ENCODE measurements around the gene CCDC97. TPM values are rescaled to one million over a fixed set of nuclear protein-coding genes. Genes with fewer than 3 reads are reported as not detected.
A peak's percentile ranks its signal among the peaks of the same experiment; 100 is the strongest.

Gene CCDC97
- 9.7 and 11.2 TPM in 2 replicates for total RNA-seq

DNA sequence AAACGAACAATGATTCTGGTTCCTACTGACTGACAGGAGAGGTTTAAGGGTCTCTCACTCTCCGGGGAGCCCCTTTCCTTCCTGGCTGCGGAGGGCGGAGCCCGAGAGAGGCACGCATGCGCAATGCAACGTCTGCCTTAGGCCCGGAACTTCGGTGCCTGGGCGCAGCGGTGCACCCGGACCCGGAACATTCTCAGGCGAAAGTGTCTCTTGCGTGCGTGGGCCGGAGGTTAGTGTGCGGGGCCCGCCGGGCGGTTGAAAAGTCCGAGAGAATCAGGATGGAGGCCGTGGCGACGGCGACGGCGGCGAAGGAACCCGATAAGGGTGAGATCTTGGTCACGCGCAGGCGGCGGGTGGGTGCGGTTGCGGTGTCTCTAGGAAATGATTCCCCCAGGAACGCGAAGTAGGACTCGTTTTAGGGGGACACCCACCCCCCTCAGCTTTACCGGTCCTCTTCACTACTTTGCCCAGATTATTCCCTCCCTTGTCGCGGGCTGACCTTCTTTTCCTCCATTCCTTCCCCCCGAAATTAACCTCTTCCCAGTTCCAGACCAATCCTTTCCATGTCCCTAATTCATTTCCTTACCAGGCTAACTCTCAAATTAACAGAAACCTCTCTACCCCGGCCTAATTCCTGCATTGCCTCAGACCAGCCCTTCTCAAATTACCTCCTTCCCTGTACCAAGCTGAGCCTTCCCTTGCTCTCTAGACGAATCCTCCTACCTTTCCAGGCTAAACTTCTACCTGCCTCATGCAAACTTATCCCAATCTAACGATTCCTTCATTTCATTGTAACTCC lies at the start of gene CCDC97:
TSS of gene CCDC97 (plus strand) at position 140 of the 799 bp plus-strand sequence. CDS start at position 279, 139 bp downstream.
- peak; percentile 91 for DNase-seq (ENCODE audit: low read depth)
- H3K4me3 ChIP-seq (ENCODE audit: low read depth, low read length): peak within 1 kb of the TSS; percentile 87
- no peak for TF ChIP-seq CTCF (IDR thresholded peaks at IDR 0.05; ENCODE audit: insufficient read depth, low read depth, low read length)

DNA sequence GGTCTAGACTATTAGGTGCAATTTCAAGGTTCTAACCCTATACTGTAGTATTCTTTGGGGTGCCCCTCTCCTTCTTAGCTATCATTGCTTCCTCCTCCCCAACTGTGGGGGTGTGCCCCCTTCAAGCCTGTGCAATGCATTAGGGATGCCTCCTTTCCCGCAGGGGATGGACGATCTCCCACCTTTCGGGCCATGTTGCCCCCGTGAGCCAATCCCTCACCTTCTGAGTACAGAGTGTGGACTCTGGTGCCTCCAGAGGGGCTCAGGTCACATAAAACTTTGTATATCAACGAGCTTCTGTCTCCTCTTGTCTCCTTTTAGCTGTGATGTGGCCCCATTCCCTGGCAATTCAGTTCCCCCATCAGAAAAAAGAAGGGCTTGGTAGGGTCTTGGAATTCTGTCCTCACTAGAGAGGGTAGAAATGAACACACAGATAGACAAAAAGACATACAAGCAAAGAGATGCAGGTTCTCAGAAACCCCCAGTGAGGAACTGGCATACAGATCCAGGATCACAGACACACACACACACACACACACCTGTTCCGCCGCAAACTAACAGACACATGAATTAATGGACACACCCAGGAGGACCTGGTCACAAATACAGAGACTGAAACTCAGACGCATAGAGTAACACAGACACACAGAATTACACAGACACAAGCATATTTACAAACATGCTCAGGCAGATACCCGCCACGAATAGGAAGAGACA lies 48.3 kb upstream of the CCDC97 start:
- no peak for TF ChIP-seq CTCF (IDR thresholded peaks at IDR 0.05; ENCODE audit: insufficient read depth, low read depth, low read length)
- peak overlapping the region; percentile 51 for H3K4me3 ChIP-seq (ENCODE audit: low read depth, low read length)
- no peak for DNase-seq (ENCODE audit: low read depth)

- peak; percentile 93 for DNase-seq (ENCODE audit: low read depth)
- peak overlapping the region; percentile 86 for H3K4me3 ChIP-seq (ENCODE audit: low read depth, low read length)
- TF ChIP-seq CTCF (IDR thresholded peaks at IDR 0.05; ENCODE audit: insufficient read depth, low read depth, low read length): no peak
Observed at GRCh38 chr19:41263042-41263849, 46.7 kb upstream of the CCDC97 start.

DNA sequence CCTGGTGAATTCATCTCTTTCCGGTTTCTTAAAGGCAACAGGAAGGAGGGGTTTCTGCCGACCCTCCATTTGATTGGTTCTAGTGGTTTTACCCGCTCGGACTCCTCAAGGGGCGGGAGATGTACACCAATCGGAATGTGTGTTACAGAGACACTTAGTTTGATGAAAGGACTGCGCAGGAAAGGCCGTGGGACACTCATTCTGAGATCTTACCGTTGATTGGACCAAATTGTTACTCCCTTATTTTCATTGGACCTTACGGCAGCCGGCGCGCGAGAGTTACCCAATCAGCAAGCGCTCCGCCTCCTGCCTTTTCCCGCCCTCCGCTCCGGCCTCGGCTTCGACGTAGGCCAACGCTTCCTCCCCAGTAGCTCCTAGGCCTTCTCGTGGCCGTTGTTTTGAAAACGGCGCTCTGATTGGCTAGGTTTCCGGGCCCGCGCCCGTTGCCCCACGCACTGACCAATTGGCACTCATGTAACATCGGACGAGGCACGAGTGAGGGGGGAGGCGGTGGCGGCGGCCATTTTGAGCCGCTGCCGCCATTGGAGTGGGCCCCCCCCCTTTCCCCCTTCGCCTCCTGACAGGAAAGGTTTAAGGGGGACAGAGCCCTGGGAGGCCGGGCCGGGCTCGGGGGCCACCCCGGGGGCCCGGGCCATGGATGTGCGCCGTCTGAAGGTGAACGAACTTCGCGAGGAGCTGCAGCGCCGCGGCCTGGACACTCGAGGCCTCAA lies 46.0 kb upstream of the CCDC97 start, which contains the start of gene HNRNPUL1:
TSS of gene HNRNPUL1 (plus strand) at position 523 of the 731 bp plus-strand sequence. CDS start at position 655, 132 bp downstream.
- peak within 1 kb of the TSS; percentile 89 for H3K4me3 ChIP-seq (ENCODE audit: low read depth, low read length)
- TF ChIP-seq CTCF (IDR thresholded peaks at IDR 0.05; ENCODE audit: insufficient read depth, low read depth, low read length): peak; percentile 25
- DNase-seq (ENCODE audit: low read depth): peak; percentile 100

DNA sequence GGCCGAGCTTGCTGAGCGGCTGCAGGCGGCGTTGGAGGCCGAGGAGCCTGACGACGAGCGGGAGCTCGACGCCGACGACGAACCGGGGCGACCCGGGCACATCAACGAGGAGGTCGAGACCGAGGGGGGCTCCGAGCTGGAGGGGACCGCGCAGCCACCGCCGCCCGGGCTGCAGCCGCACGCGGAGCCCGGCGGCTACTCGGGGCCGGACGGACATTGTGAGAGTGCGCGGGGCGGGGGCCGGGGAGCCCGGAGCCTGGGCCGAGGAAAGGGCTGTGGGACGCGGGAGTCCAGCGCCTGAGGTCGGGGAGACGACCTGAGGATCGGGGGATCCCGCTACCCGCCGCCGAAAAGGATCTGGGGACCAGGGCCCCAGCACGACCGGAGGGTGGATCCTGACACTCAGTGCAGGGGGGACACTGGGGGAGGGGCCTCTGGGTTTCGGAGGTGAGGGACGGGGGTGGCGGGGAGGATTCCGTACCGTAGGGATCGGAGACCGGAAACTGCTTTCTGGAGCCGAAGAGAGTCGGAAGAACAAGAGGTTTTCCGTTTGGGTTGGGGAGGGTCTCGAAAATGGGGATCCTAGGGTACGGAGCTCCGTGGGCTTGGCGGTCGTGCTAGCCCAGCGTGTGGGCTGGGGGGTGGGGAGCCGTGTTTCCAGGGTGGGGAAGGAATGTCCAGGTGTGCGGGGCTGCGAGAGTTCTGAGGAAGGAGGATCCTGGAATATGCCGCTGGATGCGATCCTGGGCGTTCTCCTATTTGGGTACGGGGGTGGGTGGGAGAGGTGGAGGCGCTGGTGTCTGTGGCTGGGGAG lies 45.2 kb upstream of the CCDC97 start:
- no peak for TF ChIP-seq CTCF (IDR thresholded peaks at IDR 0.05; ENCODE audit: insufficient read depth, low read depth, low read length)
- peak overlapping the region; percentile 89 for H3K4me3 ChIP-seq (ENCODE audit: low read depth, low read length)
- DNase-seq (ENCODE audit: low read depth): peak; percentile 56
